ENCODE data around the gene IL2RA.
"Not testable (repeated sequence)": the region's sequence is repeated elsewhere in the genome, so short reads cannot be mapped to it uniquely, and the experiment has no call there.

IL2RA gene

GRCh38 chr10:6012121-6012905, 49.9 kb downstream of the IL2RA start:
- peak in 1 of 2 donors; percentile 11 for DNase-seq

- peak in 1 of 2 donors; percentile 13 for DNase-seq
Measured at GRCh38 chr10:6011558-6011957, 50.6 kb downstream of the IL2RA start.

GRCh38 chr10:6010569-6010968, 51.6 kb downstream of the IL2RA start:
- no peak for DNase-seq

- DNase-seq, result peak in 1 of 2 donors; percentile 10
Measured at GRCh38 chr10:6009961-6010360, 52.2 kb downstream of the IL2RA start.

GRCh38 chr10:6009150-6009549, 53.0 kb downstream of the IL2RA start:
- peak in 1 of 2 donors; percentile 4 for DNase-seq

- DNase-seq, result peak in 1 of 2 donors; percentile 7
Measured at GRCh38 chr10:6008497-6009142, 53.5 kb downstream of the IL2RA start.

GRCh38 chr10:6006991-6007390, 55.2 kb downstream of the IL2RA start:
- DNase-seq, result no peak

- no peak for DNase-seq
Measured at GRCh38 chr10:6006546-6006945, 55.6 kb downstream of the IL2RA start.

- peak in 1 of 2 donors; percentile 2 for DNase-seq
Measured at GRCh38 chr10:6005856-6006395, 56.2 kb downstream of the IL2RA start.

GRCh38 chr10:6005161-6005804, 56.9 kb downstream of the IL2RA start:
- DNase-seq, result not testable (repeated sequence)

- no peak for DNase-seq
Measured at GRCh38 chr10:6002809-6003510, 59.2 kb downstream of the IL2RA start.

GRCh38 chr10:5999440-6000165, 62.6 kb downstream of the IL2RA start:
- DNase-seq, result no peak

- no peak for DNase-seq
Measured at GRCh38 chr10:5996696-5997095, 65.5 kb downstream of the IL2RA start.

GRCh38 chr10:5992398-5992797, 69.8 kb downstream of the IL2RA start:
- no peak for DNase-seq

GRCh38 chr10:5991708-5992107, 70.5 kb downstream of the IL2RA start:
- no peak for DNase-seq

- no peak for DNase-seq
Measured at GRCh38 chr10:5989756-5990155, 72.4 kb downstream of the IL2RA start.

GRCh38 chr10:5988336-5988920, 73.7 kb downstream of the IL2RA start:
- DNase-seq, result peak in 1 of 2 donors; percentile 6

GRCh38 chr10:5987747-5988146, 74.4 kb downstream of the IL2RA start:
- peak in 1 of 2 donors; percentile 6 for DNase-seq

GRCh38 chr10:5985029-5985428, 77.1 kb downstream of the IL2RA start:
- DNase-seq, result peak in 1 of 2 donors; percentile 12

- peak in 1 of 2 donors; percentile 6 for DNase-seq
Measured at GRCh38 chr10:5983774-5984173, 78.4 kb downstream of the IL2RA start.

- peak in 1 of 2 donors; percentile 12 for DNase-seq
Measured at GRCh38 chr10:5981529-5981928, 80.6 kb downstream of the IL2RA start.

- no peak for DNase-seq
Measured at GRCh38 chr10:5978230-5978489, 84.0 kb downstream of the IL2RA start.

Measured in stimulated activated CD4-positive, alpha-beta T cell treated with anti-CD3 and anti-CD28 coated beads, Interleukin-2, amount 100 ng/mL, for 24 hours (primary cell).